Calu3 (cell line): ENCODE data around the gene SULT1A2. TPM values are rescaled to one million over a fixed set of nuclear protein-coding genes. Genes with fewer than 3 reads are reported as not detected.

Experiments
- BruUV-seq: library from RNA; stranded (reverse); fragments of 400-500 nt; replicated peaks from 2 replicates; lab custom pipeline; 2021; lab: Mats Ljungman, UMichigan
- CTCF ChIA-PET: fragments of 300-600 bp; sonication (Branson Sonifier 250); formaldehyde crosslinking; loops from one replicate; lab custom pipeline; 2022; ENCODE audit warnings: antibody characterized with exemption; lab: Charles Lee
- DNase-seq: peaks from one replicate; pipeline ENCODE4 v3.0.0; 2022
- H3K27ac Mint-ChIP-seq: one replicate; pipeline ENCODE4 v1.8.0; 2022; ENCODE audit warnings: mixed read lengths; ENCODE audit not compliant: unreplicated experiment
- H3K27me3 Mint-ChIP-seq: one replicate; pipeline ENCODE4 v1.8.0; 2022; ENCODE audit warnings: mixed read lengths; ENCODE audit not compliant: unreplicated experiment
- H3K36me3 Mint-ChIP-seq: one replicate; pipeline ENCODE4 v1.8.0; 2022; ENCODE audit warnings: mild to moderate bottlenecking, moderate library complexity, mixed read lengths; ENCODE audit not compliant: insufficient read depth, unreplicated experiment
- H3K4me1 Mint-ChIP-seq: one replicate; pipeline ENCODE4 v1.8.0; 2022; ENCODE audit warnings: mild to moderate bottlenecking, low read depth, mixed read lengths; ENCODE audit not compliant: unreplicated experiment
- H3K4me3 Mint-ChIP-seq: one replicate; pipeline ENCODE4 v1.8.0; 2022; ENCODE audit warnings: mild to moderate bottlenecking, low read depth, moderate library complexity, mixed read lengths; ENCODE audit not compliant: unreplicated experiment
- H3K9me3 Mint-ChIP-seq: one replicate; pipeline ENCODE4 v1.8.0; 2022; ENCODE audit warnings: low read depth, mixed read lengths; ENCODE audit not compliant: unreplicated experiment
- intact Hi-C: fragments of 100-400 bp; cut with micrococcal nuclease; formaldehyde crosslinking; loops from one replicate; pipeline ENCODE4 v1.10.0; 2022; ENCODE audit not compliant: unreplicated experiment
- total RNA-seq: library from RNA; stranded (reverse); gene quantifications from 2 replicates; pipeline ENCODE4 v1.2.3, GENCODE V29; 2022
- TF ChIP-seq, protein P1 (sequence below): fragments of 200-600 bp; IDR thresholded peaks from one replicate; pipeline ENCODE4 v1.8.0; 2022; ENCODE audit warnings: antibody characterized with exemption; ENCODE audit not compliant: unreplicated experiment

Gene SULT1A2
- total RNA-seq, 1 experiment from 2014 or later, result 1.9 TPM

DNA sequence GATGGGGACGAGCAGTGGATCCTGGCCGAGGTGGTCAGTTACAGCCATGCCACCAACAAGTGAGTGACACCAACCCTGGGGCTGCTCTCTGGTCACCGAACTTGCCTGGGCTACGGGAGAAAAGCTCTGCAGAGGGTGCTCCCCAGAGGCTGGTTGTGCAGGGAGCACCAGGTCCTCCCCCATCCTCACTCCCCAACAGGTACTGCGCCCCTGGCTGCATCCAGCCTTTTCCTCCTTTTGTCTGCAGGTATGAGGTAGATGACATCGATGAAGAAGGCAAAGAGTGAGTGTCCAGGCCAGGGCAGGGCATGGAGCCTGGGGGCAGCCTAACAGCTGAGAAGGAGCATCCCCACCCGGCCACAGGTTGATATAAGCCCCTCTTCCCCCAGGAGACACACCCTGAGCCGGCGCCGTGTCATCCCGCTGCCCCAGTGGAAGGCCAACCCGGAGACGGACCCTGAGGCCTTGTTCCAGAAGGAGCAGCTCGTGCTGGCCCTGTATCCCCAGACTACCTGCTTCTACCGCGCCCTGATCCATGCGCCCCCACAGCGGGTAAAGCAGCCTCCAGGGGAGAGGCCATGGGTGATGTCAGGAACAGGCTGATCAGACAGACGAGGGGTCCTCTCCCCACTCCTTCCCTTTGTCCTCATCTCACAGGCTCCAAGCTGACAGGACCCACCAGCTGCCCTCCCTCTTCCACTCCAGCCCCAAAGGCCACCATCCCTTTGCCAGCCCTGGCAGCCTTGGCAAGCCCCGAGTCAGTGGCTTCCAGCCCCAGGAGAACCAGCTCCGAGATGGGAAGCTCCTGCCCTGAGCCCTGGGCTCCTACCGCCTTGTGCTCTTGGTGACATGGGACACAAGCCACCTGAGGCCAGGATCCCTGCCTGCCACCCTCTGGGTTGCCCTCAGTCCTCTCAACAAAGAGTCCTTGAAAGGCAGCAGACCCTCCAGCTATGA is 6.2 kb downstream of the SULT1A2 start:
- H3K36me3 Mint-ChIP-seq, result peaks cover 19% of the 10 kb centered on the region
- H3K27ac Mint-ChIP-seq, result no peak overlapping the region
- intact Hi-C loops, result no loop called here
- H3K27me3 Mint-ChIP-seq, result no peaks in the 10 kb centered on the region
- TF ChIP-seq, protein P1, sequence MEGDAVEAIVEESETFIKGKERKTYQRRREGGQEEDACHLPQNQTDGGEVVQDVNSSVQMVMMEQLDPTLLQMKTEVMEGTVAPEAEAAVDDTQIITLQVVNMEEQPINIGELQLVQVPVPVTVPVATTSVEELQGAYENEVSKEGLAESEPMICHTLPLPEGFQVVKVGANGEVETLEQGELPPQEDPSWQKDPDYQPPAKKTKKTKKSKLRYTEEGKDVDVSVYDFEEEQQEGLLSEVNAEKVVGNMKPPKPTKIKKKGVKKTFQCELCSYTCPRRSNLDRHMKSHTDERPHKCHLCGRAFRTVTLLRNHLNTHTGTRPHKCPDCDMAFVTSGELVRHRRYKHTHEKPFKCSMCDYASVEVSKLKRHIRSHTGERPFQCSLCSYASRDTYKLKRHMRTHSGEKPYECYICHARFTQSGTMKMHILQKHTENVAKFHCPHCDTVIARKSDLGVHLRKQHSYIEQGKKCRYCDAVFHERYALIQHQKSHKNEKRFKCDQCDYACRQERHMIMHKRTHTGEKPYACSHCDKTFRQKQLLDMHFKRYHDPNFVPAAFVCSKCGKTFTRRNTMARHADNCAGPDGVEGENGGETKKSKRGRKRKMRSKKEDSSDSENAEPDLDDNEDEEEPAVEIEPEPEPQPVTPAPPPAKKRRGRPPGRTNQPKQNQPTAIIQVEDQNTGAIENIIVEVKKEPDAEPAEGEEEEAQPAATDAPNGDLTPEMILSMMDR, result no peak
- H3K4me1 Mint-ChIP-seq, result peaks cover 8% of the 10 kb centered on the region
- DNase-seq, result no peak
- no TSS peak for BruUV-seq
- no peaks in the 10 kb centered on the region for H3K9me3 Mint-ChIP-seq
- CTCF ChIA-PET, result interaction anchor here (0.6 kb wide), 1 partner anchor 30 kb away, joined by 3 read pairs; no protein-coding TSS in a partner anchor
- H3K4me3 Mint-ChIP-seq, result no peak overlapping the region

- H3K27me3 Mint-ChIP-seq, result no peaks in the 10 kb centered on the region
- H3K27ac Mint-ChIP-seq, result no peak overlapping the region
- H3K36me3 Mint-ChIP-seq, result peaks cover 19% of the 10 kb centered on the region
- no TSS peak for BruUV-seq
- intact Hi-C loops, result no loop called here
- DNase-seq, result no peak
- TF ChIP-seq, protein P1, result no peak
- no peak overlapping the region for H3K4me3 Mint-ChIP-seq
- CTCF ChIA-PET, result no interaction called here
- peaks cover 8% of the 10 kb centered on the region for H3K4me1 Mint-ChIP-seq
- H3K9me3 Mint-ChIP-seq, result no peaks in the 10 kb centered on the region
Observed at GRCh38 chr16:28589930-28590329, 6.9 kb downstream of the SULT1A2 start.

GRCh38 chr16:28589069-28589468 is 7.8 kb downstream of the SULT1A2 start:
- H3K4me1 Mint-ChIP-seq, result peaks cover 8% of the 10 kb centered on the region
- TF ChIP-seq, protein P1, result no peak
- H3K4me3 Mint-ChIP-seq, result no peak overlapping the region
- peaks cover 19% of the 10 kb centered on the region for H3K36me3 Mint-ChIP-seq
- no TSS peak for BruUV-seq
- H3K9me3 Mint-ChIP-seq, result no peaks in the 10 kb centered on the region
- intact Hi-C loops, result no loop called here
- no peak for DNase-seq
- no peak overlapping the region for H3K27ac Mint-ChIP-seq
- CTCF ChIA-PET, result no interaction called here
- no peaks in the 10 kb centered on the region for H3K27me3 Mint-ChIP-seq

DNA sequence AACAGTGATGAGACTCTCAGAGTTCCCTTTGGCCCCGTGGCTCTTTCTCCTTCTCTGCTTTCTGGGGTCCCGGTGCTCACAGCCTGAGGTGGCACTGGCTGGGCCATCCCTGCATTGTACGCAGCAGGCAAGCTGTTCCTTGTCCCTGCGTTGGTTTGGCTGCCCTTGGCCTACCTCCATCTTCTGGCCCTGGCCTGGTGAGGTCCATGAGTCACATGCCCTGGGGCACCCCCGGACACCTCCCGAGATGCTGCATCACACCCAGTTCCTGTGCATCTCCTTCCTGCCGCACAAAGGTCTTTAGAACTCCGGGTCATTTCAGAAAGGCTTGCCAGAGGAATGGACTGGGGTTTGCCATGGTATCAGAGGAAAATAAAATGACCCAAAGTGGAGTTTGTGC is 9.5 kb downstream of the SULT1A2 start:
- no peak for DNase-seq
- no TSS peak for BruUV-seq
- Mint-ChIP-seq H3K27me3 (no peaks in the 10 kb centered on the region), H3K4me3 (no peak overlapping the region), H3K4me1 (peaks cover 8% of the 10 kb centered on the region), H3K36me3 (peaks cover 7% of the 10 kb centered on the region), H3K9me3 (no peaks in the 10 kb centered on the region), H3K27ac (no peak overlapping the region)
- CTCF ChIA-PET, result interaction anchor here (0.6 kb wide), 1 partner anchor 40 kb away, joined by 3 read pairs; no protein-coding TSS in a partner anchor
- TF ChIP-seq, protein P1, result no peak
- intact Hi-C loops, result no loop called here
